Neural progenitor cell (in vitro differentiated cells): ENCODE results near the gene ATOX1. TPM values are rescaled to one million over a fixed set of nuclear protein-coding genes. Genes with fewer than 3 reads are reported as not detected.

Experiments
- DNase-seq: peaks from one replicate; pipeline ENCODE4 v3.0.0-alpha.2; 2016; ENCODE audit warnings: low spot score
- H2AFZ ChIP-seq: fragments of 200-600 bp; sonication (generic); replicated peaks from 2 replicates; pipeline ENCODE4 v1.6.1; 2016; ENCODE audit warnings: antibody characterized with exemption
- H3F3A ChIP-seq: fragments of 200-600 bp; sonication (generic); 2 replicates; pipeline ENCODE4 v1.6.1; 2016; ENCODE audit warnings: antibody characterized with exemption, low read depth
- H3K27ac ChIP-seq: fragments of 200-600 bp; sonication (generic); 2 replicates; pipeline ENCODE4 v1.5.1; 2016; ENCODE audit warnings: mild to moderate bottlenecking
- H3K27me3 ChIP-seq: fragments of 200-600 bp; sonication (generic); 2 replicates; pipeline ENCODE4 v1.6.1; 2016; ENCODE audit warnings: mild to moderate bottlenecking, moderate library complexity
- H3K36me3 ChIP-seq: fragments of 200-600 bp; sonication (generic); 2 replicates; pipeline ENCODE4 v1.5.1; 2016
- H3K4me1 ChIP-seq: fragments of 200-600 bp; sonication (generic); 2 replicates; pipeline ENCODE4 v1.6.1; 2016; ENCODE audit warnings: mixed run types
- H3K4me2 ChIP-seq: fragments of 200-600 bp; sonication (generic); 2 replicates; pipeline ENCODE4 v1.6.1; 2016
- H3K4me3 ChIP-seq: fragments of 200-600 bp; sonication (generic); 2 replicates; pipeline ENCODE4 v1.5.1; 2016
- H3K79me2 ChIP-seq: fragments of 200-600 bp; sonication (generic); 2 replicates; pipeline ENCODE4 v1.6.1; 2016; ENCODE audit warnings: low read depth
- H3K9ac ChIP-seq: fragments of 200-600 bp; sonication (generic); 2 replicates; pipeline ENCODE4 v1.6.1; 2016
- H3K9me3 ChIP-seq: fragments of 200-600 bp; sonication (generic); 2 replicates; pipeline ENCODE4 v1.5.1; 2016; ENCODE audit warnings: low read depth
- H4K20me1 ChIP-seq: fragments of 200-600 bp; sonication (generic); 2 replicates; pipeline ENCODE4 v1.6.1; 2016; ENCODE audit warnings: low read depth
- H3K27ac Mint-ChIP-seq: 3 replicates; pipeline ENCODE4 v1.8.0; 2021; ENCODE audit warnings: mixed read lengths
- H3K27me3 Mint-ChIP-seq: 2 replicates; pipeline ENCODE4 v1.8.0; 2022; ENCODE audit warnings: low read depth, mild to moderate bottlenecking, inconsistent platforms, moderate library complexity, mixed read lengths; ENCODE audit not compliant: insufficient read depth
- H3K36me3 Mint-ChIP-seq: 3 replicates; pipeline ENCODE4 v1.8.0; 2021; ENCODE audit warnings: mixed read lengths
- H3K4me1 Mint-ChIP-seq: 3 replicates; pipeline ENCODE4 v1.8.0; 2021; ENCODE audit warnings: mixed read lengths
- H3K4me3 Mint-ChIP-seq: 3 replicates; pipeline ENCODE4 v1.8.0; 2021; ENCODE audit warnings: mild to moderate bottlenecking, moderate library complexity, mixed read lengths
- H3K9me3 Mint-ChIP-seq: 3 replicates; pipeline ENCODE4 v1.8.0; 2020; ENCODE audit warnings: mixed read lengths
- EZH2 ChIP-seq: fragments of 200-600 bp; sonication (generic); IDR thresholded peaks from 2 replicates; pipeline ENCODE4 v1.6.1; 2017; ENCODE audit warnings: antibody characterized with exemption, mild to moderate bottlenecking, moderate library complexity
- EZH2phosphoT487 ChIP-seq: fragments of 200-600 bp; sonication (generic); IDR thresholded peaks from 2 replicates; pipeline ENCODE4 v1.6.1; 2017; ENCODE audit warnings: antibody characterized with exemption
- total RNA-seq: library from RNA; depleted of rRNA; stranded (reverse); fragments of >200 nt; gene quantifications from 2 replicates; pipeline ENCODE4 v1.2.3, GENCODE V29; 2015; ENCODE audit warnings: low replicate concordance
- TF ChIP-seq, protein P1 (sequence below): fragments of 200-600 bp; sonication (generic); IDR thresholded peaks from 2 replicates; pipeline ENCODE4 v1.5.1; 2017; ENCODE audit warnings: antibody characterized with exemption, mild to moderate bottlenecking

ATOX1 gene
- total RNA-seq, 1 donor from 2014 or later: 22.8 TPM

DNA sequence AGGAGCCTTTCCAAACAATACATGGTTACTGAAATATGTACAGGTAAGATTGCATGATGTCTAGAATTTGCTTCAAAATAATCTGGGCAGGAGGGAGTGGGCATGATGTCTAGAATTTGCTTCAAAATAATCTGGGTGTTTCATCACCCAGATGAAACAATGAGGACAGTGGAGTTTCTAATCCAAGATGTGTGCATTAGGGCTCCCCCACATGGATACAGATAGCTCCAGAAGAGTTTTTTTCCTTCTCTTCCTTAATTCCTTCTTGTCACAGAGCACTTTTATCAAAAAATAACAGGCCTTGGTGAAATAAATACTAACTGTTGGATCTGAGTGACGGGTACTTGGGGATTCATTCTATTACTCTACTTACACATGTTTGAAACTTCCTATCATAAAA is 14.9 kb downstream of the ATOX1 start:
- H2AFZ ChIP-seq: no peak overlapping the region
- H3K4me2 ChIP-seq: no peak overlapping the region
- no peaks in the 10 kb centered on the region for H3K79me2 ChIP-seq
- peaks cover 21% of the 10 kb centered on the region for H3K4me1 Mint-ChIP-seq
- no peaks in the 10 kb centered on the region for H4K20me1 ChIP-seq
- peaks cover 6% of the 10 kb centered on the region for H3F3A ChIP-seq
- no peaks in the 10 kb centered on the region for H3K9me3 ChIP-seq
- no peak overlapping the region for H3K27ac ChIP-seq
- peaks cover 3% of the 10 kb centered on the region for H3K36me3 Mint-ChIP-seq
- no peaks in the 10 kb centered on the region for H3K27me3 Mint-ChIP-seq
- no peaks in the 10 kb centered on the region for H3K27me3 ChIP-seq
- H3K4me3 Mint-ChIP-seq: no peak overlapping the region
- no peaks in the 10 kb centered on the region for H3K9me3 Mint-ChIP-seq
- H3K27ac Mint-ChIP-seq: no peak overlapping the region
- no peak overlapping the region for H3K9ac ChIP-seq
- no peak for TF ChIP-seq EZH2
- H3K4me1 ChIP-seq: no peaks in the 10 kb centered on the region
- no peak for DNase-seq
- H3K36me3 ChIP-seq: no peaks in the 10 kb centered on the region
- H3K4me3 ChIP-seq: no peak overlapping the region

- H3K9me3 Mint-ChIP-seq: no peaks in the 10 kb centered on the region
- H3K4me3 ChIP-seq: no peak overlapping the region
- H3K27me3 ChIP-seq: no peaks in the 10 kb centered on the region
- no peaks in the 10 kb centered on the region for H3K36me3 ChIP-seq
- no peak overlapping the region for H3K4me3 Mint-ChIP-seq
- H3K36me3 Mint-ChIP-seq: peaks cover 3% of the 10 kb centered on the region
- H3K27ac Mint-ChIP-seq: no peak overlapping the region
- DNase-seq: peak; percentile 81
- no peaks in the 10 kb centered on the region for H3K27me3 Mint-ChIP-seq
- H3K79me2 ChIP-seq: no peaks in the 10 kb centered on the region
- H3K27ac ChIP-seq: no peak overlapping the region
- H3K4me1 ChIP-seq: no peaks in the 10 kb centered on the region
- no peaks in the 10 kb centered on the region for H3K9me3 ChIP-seq
- H3K4me2 ChIP-seq: no peak overlapping the region
- H2AFZ ChIP-seq: no peak overlapping the region
- H3F3A ChIP-seq: peaks cover 6% of the 10 kb centered on the region
- peaks cover 21% of the 10 kb centered on the region for H3K4me1 Mint-ChIP-seq
- no peak for TF ChIP-seq EZH2phosphoT487
- TF ChIP-seq, protein P1, sequence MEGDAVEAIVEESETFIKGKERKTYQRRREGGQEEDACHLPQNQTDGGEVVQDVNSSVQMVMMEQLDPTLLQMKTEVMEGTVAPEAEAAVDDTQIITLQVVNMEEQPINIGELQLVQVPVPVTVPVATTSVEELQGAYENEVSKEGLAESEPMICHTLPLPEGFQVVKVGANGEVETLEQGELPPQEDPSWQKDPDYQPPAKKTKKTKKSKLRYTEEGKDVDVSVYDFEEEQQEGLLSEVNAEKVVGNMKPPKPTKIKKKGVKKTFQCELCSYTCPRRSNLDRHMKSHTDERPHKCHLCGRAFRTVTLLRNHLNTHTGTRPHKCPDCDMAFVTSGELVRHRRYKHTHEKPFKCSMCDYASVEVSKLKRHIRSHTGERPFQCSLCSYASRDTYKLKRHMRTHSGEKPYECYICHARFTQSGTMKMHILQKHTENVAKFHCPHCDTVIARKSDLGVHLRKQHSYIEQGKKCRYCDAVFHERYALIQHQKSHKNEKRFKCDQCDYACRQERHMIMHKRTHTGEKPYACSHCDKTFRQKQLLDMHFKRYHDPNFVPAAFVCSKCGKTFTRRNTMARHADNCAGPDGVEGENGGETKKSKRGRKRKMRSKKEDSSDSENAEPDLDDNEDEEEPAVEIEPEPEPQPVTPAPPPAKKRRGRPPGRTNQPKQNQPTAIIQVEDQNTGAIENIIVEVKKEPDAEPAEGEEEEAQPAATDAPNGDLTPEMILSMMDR: peak; percentile 73
- no peaks in the 10 kb centered on the region for H4K20me1 ChIP-seq
- no peak overlapping the region for H3K9ac ChIP-seq
These were observed 15.5 kb downstream of the ATOX1 start for GRCh38 chr5:151742870-151743294.

GRCh38 chr5:151741678-151742423 is 16.6 kb downstream of the ATOX1 start:
- TF ChIP-seq, protein P1: no peak
- Histone ChIP-seq H3K4me3 (no peak overlapping the region), H3K9ac (no peak overlapping the region), H3K4me2 (no peak overlapping the region), H3K79me2 (no peaks in the 10 kb centered on the region), H3K27me3 (no peaks in the 10 kb centered on the region), H3K36me3 (no peaks in the 10 kb centered on the region), H3K4me1 (no peaks in the 10 kb centered on the region), H4K20me1 (no peaks in the 10 kb centered on the region), H2AFZ (no peak overlapping the region), H3F3A (peaks cover 6% of the 10 kb centered on the region), H3K27ac (no peak overlapping the region), H3K9me3 (no peaks in the 10 kb centered on the region)
- Mint-ChIP-seq H3K36me3 (peaks cover 3% of the 10 kb centered on the region), H3K4me3 (no peak overlapping the region), H3K9me3 (no peaks in the 10 kb centered on the region), H3K4me1 (peaks cover 21% of the 10 kb centered on the region), H3K27ac (no peak overlapping the region), H3K27me3 (peaks cover 2% of the 10 kb centered on the region)
- no peak for DNase-seq

GRCh38 chr5:151740958-151741373 is 17.5 kb downstream of the ATOX1 start:
- no peak for TF ChIP-seq EZH2
- no peaks in the 10 kb centered on the region for H3K79me2 ChIP-seq
- no peaks in the 10 kb centered on the region for H3K9me3 Mint-ChIP-seq
- H3K9ac ChIP-seq: no peak overlapping the region
- DNase-seq: no peak
- H3K27ac ChIP-seq: no peak overlapping the region
- no peaks in the 10 kb centered on the region for H3K9me3 ChIP-seq
- H3K27me3 ChIP-seq: no peaks in the 10 kb centered on the region
- peaks cover 3% of the 10 kb centered on the region for H3K36me3 Mint-ChIP-seq
- H3K4me2 ChIP-seq: no peak overlapping the region
- peaks cover 21% of the 10 kb centered on the region for H3K4me1 Mint-ChIP-seq
- no peak overlapping the region for H3K4me3 ChIP-seq
- no peak overlapping the region for H2AFZ ChIP-seq
- H3K4me1 ChIP-seq: no peaks in the 10 kb centered on the region
- no peak overlapping the region for H3K4me3 Mint-ChIP-seq
- H4K20me1 ChIP-seq: no peaks in the 10 kb centered on the region
- peaks cover 2% of the 10 kb centered on the region for H3K27me3 Mint-ChIP-seq
- no peaks in the 10 kb centered on the region for H3K36me3 ChIP-seq
- peak overlapping the region; percentile 62 for H3K27ac Mint-ChIP-seq
- H3F3A ChIP-seq: peaks cover 6% of the 10 kb centered on the region
